ENCODE results near the gene ADCY1. TPM values are rescaled to one million over a fixed set of nuclear protein-coding genes. Genes with fewer than 3 reads are reported as not detected.

ADCY1 gene
- total RNA-seq, 1 experiment from 2014 or later, result 3.1 TPM

- intact Hi-C loops (cut with micrococcal nuclease), result no loop called here
- no peaks in the 10 kb centered on the region for H3K4me1 ChIP-seq (ENCODE audit: insufficient read depth, low read length)
- BruUV-seq (replicated peaks), result no TSS peak
Observed at GRCh38 chr7:45718464-45719330, 144.5 kb downstream of the ADCY1 start.

GRCh38 chr7:45720989-45721388 lies 146.8 kb downstream of the ADCY1 start:
- no peak overlapping the region for H3K4me2 ChIP-seq (ENCODE audit: low read length)
- BruUV-seq (replicated peaks), result no TSS peak
- peaks cover 12% of the 10 kb centered on the region for H3K36me3 ChIP-seq (ENCODE audit: low read depth, low read length)
- no peak for DNase-seq
- no peak overlapping the region for H3K4me3 ChIP-seq (ENCODE audit: low read length)
- ATAC-seq, result no peak
- H3K27ac ChIP-seq (ENCODE audit: low read length), result no peak overlapping the region
- intact Hi-C loops (cut with micrococcal nuclease), result no loop called here
- no peaks in the 10 kb centered on the region for H3K9me3 ChIP-seq (ENCODE audit: low read length)
- no peaks in the 10 kb centered on the region for H3K79me2 ChIP-seq (ENCODE audit: low read length)
- H3K9ac ChIP-seq (ENCODE audit: low read length), result no peak overlapping the region
- H4K20me1 ChIP-seq (ENCODE audit: low read length), result no peaks in the 10 kb centered on the region
- no peaks in the 10 kb centered on the region for H3K27me3 ChIP-seq (ENCODE audit: low read length)
- H2AFZ ChIP-seq (ENCODE audit: low read length), result no peak overlapping the region
- ChIA-PET CTCF (no interaction called here), POLR2A (ENCODE audit: unreplicated experiment) (no interaction called here)
- H3K9me2 ChIP-seq (replicated peaks; ENCODE audit: low read length), result no peaks in the 10 kb centered on the region
- TF ChIP-seq EZH2phosphoT487 (IDR thresholded peaks at IDR 0.05; ENCODE audit: borderline replicate concordance, low read length) (no peak), CTCF (conservative IDR thresholded peaks at IDR 0.05; ENCODE audit: low read depth, low read length) (no peak), EZH2 (IDR thresholded peaks at IDR 0.05; ENCODE audit: low read length, unreplicated experiment) (no peak)
- H3F3A ChIP-seq (ENCODE audit: low read length, unreplicated experiment), result no peaks in the 10 kb centered on the region
- H3K4me1 ChIP-seq (ENCODE audit: insufficient read depth, low read length), result no peaks in the 10 kb centered on the region

More at GRCh38 chr7:45718464-45719330, 144.5 kb downstream of the ADCY1 start:
- POLR2A ChIA-PET (ENCODE audit: unreplicated experiment), result no interaction called here
- Histone ChIP-seq H3K9ac (ENCODE audit: low read length) (no peak overlapping the region), H3K9me3 (ENCODE audit: low read length) (no peaks in the 10 kb centered on the region), H3K79me2 (ENCODE audit: low read length) (no peaks in the 10 kb centered on the region), H3K4me2 (ENCODE audit: low read length) (no peak overlapping the region), H2AFZ (ENCODE audit: low read length) (no peak overlapping the region), H3K36me3 (ENCODE audit: low read depth, low read length) (peaks cover under 1% of the 10 kb centered on the region), H3K9me2 (replicated peaks; ENCODE audit: low read length) (no peaks in the 10 kb centered on the region), H3K4me3 (ENCODE audit: low read length) (no peak overlapping the region), H4K20me1 (ENCODE audit: low read length) (no peaks in the 10 kb centered on the region), H3F3A (ENCODE audit: low read length, unreplicated experiment) (no peaks in the 10 kb centered on the region), H3K27me3 (ENCODE audit: low read length) (no peaks in the 10 kb centered on the region), H3K27ac (ENCODE audit: low read length) (no peak overlapping the region)
- CTCF ChIA-PET, result no interaction called here
- no peak for TF ChIP-seq CTCF (conservative IDR thresholded peaks at IDR 0.05; ENCODE audit: low read depth, low read length)
- TF ChIP-seq EZH2 (IDR thresholded peaks at IDR 0.05; ENCODE audit: low read length, unreplicated experiment), result no peak
- no peak for TF ChIP-seq EZH2phosphoT487 (IDR thresholded peaks at IDR 0.05; ENCODE audit: borderline replicate concordance, low read length)
- ATAC-seq, result no peak
- no peak for DNase-seq

Measured in PC-3 (cell line).